PC-3 (cell line): ENCODE results near the gene MRAS.

Experiments used
- EZH2phosphoT487 ChIP-seq: fragments of 300-600 bp; sonication (generic); IDR thresholded peaks from 2 replicates; pipeline ENCODE4 v1.6.1; 2018; ENCODE audit warnings: mild to moderate bottlenecking, antibody characterized with exemption, low read length, borderline replicate concordance
- TF ChIP-seq, protein P1 (sequence below): fragments of 300-600 bp; sonication (generic); conservative IDR thresholded peaks from 2 replicates; pipeline ENCODE4 v1.5.1; 2017; ENCODE audit warnings: antibody characterized with exemption, low read depth, mild to moderate bottlenecking, low read length

DNA sequence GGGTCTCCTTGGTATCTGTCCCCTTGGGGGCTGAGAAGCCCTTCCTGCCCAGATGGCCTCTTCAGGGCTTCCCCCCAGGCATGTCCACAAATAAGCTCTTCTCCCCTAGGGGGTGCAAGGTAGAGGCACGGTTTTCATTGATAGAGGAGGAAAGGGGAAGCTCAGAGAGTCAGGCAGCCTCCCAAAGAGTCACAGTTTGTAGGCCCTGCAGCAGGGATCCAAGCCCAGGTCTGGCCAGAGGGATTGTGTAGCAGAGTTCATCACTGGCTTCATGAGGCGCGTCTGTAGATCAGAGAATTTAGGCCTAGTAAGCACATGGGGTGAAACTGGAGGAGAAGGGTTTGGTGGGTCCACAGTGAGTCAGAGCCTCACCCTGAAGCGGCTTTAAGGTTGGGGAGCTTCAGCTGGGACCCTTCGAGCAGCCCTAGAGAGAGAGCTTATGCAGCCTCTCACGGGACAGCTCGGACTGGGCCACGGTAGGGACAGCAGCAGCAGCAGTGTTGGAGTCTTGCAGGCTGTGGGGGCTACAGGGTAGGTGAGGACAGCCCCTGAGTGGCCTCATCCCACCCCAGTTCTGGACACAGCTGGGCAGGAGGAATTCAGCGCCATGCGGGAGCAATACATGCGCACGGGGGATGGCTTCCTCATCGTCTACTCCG, 48.5 kb downstream of the MRAS start:
- TF ChIP-seq, protein P1, sequence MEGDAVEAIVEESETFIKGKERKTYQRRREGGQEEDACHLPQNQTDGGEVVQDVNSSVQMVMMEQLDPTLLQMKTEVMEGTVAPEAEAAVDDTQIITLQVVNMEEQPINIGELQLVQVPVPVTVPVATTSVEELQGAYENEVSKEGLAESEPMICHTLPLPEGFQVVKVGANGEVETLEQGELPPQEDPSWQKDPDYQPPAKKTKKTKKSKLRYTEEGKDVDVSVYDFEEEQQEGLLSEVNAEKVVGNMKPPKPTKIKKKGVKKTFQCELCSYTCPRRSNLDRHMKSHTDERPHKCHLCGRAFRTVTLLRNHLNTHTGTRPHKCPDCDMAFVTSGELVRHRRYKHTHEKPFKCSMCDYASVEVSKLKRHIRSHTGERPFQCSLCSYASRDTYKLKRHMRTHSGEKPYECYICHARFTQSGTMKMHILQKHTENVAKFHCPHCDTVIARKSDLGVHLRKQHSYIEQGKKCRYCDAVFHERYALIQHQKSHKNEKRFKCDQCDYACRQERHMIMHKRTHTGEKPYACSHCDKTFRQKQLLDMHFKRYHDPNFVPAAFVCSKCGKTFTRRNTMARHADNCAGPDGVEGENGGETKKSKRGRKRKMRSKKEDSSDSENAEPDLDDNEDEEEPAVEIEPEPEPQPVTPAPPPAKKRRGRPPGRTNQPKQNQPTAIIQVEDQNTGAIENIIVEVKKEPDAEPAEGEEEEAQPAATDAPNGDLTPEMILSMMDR: no peak
- no peak for TF ChIP-seq EZH2phosphoT487
